ENCODE measurements around the gene NOC4L. TPM values are rescaled to one million over a fixed set of nuclear protein-coding genes. Genes with fewer than 3 reads are reported as not detected.

NOC4L gene
- total RNA-seq, 1 experiment from 2014 or later = 36.5 TPM

DNA sequence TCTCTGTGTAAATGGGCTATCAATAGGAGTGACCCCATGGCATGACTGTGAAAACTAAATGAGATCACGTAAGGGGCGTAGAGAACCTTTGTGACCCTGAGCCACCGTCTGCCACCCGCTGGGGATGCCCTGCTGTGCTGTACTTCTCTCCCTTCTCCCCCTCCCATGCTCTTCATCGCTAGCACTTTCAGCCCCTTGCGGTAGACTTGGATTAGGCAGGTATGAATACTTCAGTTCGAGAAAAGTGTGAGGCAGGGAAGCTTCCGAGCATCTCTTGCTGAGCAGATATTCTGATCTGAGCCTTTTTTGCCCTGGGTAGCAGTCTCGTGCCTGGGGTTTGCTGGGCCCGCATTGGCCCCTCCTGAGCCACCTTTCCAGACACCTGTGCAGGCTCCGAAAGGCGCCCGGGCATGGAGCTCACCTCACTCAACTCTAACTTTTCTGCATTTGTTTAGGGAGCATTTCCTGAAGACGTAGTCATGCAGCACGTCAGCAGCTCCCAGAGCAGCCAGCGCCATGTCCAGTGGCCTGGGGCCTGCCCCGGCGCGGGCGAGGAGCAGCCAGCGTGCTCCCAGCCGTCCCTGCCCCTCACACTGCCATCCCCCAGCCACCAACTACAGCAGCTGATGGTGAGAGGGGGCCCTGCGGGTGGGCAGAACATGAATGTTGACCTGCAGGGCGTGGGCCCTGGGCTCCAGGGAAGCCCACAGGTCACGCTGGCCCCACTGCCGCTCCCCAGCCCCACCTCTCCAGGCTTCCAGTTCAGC lies 40.5 kb upstream of the NOC4L start:
- Histone ChIP-seq H3K9ac (ENCODE audit: extremely low read depth, insufficient read length, low read length) (no peak overlapping the region), H2AK5ac (ENCODE audit: insufficient read length, low read length) (no peak overlapping the region), H2BK15ac (ENCODE audit: low read depth, low read length) (no peak overlapping the region), H2BK120ac (ENCODE audit: low read depth, low read length, poor library complexity, severe bottlenecking) (no peak overlapping the region), H3K79me2 (ENCODE audit: insufficient read depth, low read length) (no peaks in the 10 kb centered on the region), H4K91ac (ENCODE audit: insufficient read length, low read depth, low read length) (no peak overlapping the region), H2BK20ac (ENCODE audit: low read depth, low read length, poor library complexity, severe bottlenecking) (no peak overlapping the region), H3T11ph (ENCODE audit: low read length) (no peak overlapping the region), H3K23ac (ENCODE audit: insufficient read length, low read depth, low read length) (no peak overlapping the region), H2BK12ac (ENCODE audit: insufficient read length, low read depth, low read length) (no peak overlapping the region), H2AFZ (ENCODE audit: low read length) (no peak overlapping the region), H3K56ac (ENCODE audit: insufficient read length, low read depth, low read length) (no peak overlapping the region), H3K27ac (ENCODE audit: insufficient read length, low read depth, low read length) (no peak overlapping the region), H3K4me2 (ENCODE audit: insufficient read depth, insufficient read length, low read length) (no peak overlapping the region), H3K23me2 (ENCODE audit: insufficient read length, low read depth, low read length, poor library complexity, severe bottlenecking) (no peaks in the 10 kb centered on the region), H3K4ac (ENCODE audit: low read depth, low read length) (no peak overlapping the region), H4K5ac (ENCODE audit: insufficient read length, low read depth, low read length) (no peak overlapping the region), H3K18ac (ENCODE audit: insufficient read length, low read depth, low read length) (no peak overlapping the region), H3K79me1 (ENCODE audit: insufficient read depth, low read depth, low read length, poor library complexity, severe bottlenecking) (no peaks in the 10 kb centered on the region), H3K9me3 (ENCODE audit: control insufficient read depth, low read depth, low read length) (no peaks in the 10 kb centered on the region), H3K14ac (ENCODE audit: insufficient read depth, low read length) (no peak overlapping the region), H4K20me1 (ENCODE audit: control insufficient read depth, insufficient read depth, insufficient read length) (no peaks in the 10 kb centered on the region), H4K8ac (replicated peaks; ENCODE audit: insufficient read length, low read depth, low read length) (no peak overlapping the region), H2BK5ac (ENCODE audit: insufficient read length, low read length) (no peak overlapping the region), H3K4me1 (ENCODE audit: insufficient read depth, low read length) (no peaks in the 10 kb centered on the region; the same call in 1 of the 2 replicates), H3K27me3 (ENCODE audit: insufficient read depth, low read length) (no peaks in the 10 kb centered on the region)
- WGBS (ENCODE audit: extremely low coverage, insufficient read length, low lambda C conversion rate) = no CpG with 5 or more reads among the region's 26 CpGs
- no peaks in the 10 kb centered on the region for H3K27me3 Mint-ChIP-seq (ENCODE audit: low read depth)
- TF ChIP-seq, protein P1, sequence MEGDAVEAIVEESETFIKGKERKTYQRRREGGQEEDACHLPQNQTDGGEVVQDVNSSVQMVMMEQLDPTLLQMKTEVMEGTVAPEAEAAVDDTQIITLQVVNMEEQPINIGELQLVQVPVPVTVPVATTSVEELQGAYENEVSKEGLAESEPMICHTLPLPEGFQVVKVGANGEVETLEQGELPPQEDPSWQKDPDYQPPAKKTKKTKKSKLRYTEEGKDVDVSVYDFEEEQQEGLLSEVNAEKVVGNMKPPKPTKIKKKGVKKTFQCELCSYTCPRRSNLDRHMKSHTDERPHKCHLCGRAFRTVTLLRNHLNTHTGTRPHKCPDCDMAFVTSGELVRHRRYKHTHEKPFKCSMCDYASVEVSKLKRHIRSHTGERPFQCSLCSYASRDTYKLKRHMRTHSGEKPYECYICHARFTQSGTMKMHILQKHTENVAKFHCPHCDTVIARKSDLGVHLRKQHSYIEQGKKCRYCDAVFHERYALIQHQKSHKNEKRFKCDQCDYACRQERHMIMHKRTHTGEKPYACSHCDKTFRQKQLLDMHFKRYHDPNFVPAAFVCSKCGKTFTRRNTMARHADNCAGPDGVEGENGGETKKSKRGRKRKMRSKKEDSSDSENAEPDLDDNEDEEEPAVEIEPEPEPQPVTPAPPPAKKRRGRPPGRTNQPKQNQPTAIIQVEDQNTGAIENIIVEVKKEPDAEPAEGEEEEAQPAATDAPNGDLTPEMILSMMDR (conservative IDR thresholded peaks at IDR 0.05) = no peak
- no peak for DNase-seq
- peaks cover 11 to 20% of the 10 kb centered on the region in 2 experiments for H3K4me1 Mint-ChIP-seq
- H3K27ac Mint-ChIP-seq = peak overlapping the region in 2 of 3 experiments; percentile 42 to 95; a peak in 6 of 7 replicates
- no peak overlapping the region for H3K4me3 Mint-ChIP-seq
- H3K36me3 Mint-ChIP-seq (ENCODE audit: insufficient read depth in 1 of 3, low read depth in 3 of 3) = peaks cover 5 to 37% (median 18%) of the 10 kb centered on the region in 3 experiments; a peak in 6 of 7 replicates
- H3K9me3 Mint-ChIP-seq = no peaks in the 10 kb centered on the region
